HG03520 (cell line): ENCODE data around the gene ERP27.

ENCODE experiments used
- ATAC-seq: cut with Tn5 transposase; IDR thresholded peaks from one replicate; pipeline ENCODE4 v1.9.1; 2021; ENCODE audit warnings: mild to moderate bottlenecking, moderate library complexity; ENCODE audit not compliant: unreplicated experiment

ERP27 gene

DNA sequence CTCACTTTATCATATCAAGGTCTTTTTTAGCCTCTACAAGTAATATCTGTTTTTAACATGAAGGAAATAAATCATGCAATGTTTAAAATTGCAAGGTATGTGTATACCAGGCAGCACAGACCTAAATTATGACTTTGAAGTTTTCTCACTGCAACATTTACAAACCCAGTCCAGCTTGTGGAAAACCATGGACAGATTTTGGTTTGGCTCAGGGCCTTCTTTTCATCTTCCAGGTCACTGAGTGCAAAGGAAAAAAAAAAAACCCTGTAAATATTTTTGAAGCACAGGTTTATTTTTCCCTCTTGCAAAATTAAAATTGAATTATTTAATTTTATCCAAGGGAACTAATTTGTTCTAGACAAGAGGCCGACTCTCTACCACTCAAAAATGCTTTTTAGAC is 66.5 kb downstream of the ERP27 start:
- no peak for ATAC-seq

DNA sequence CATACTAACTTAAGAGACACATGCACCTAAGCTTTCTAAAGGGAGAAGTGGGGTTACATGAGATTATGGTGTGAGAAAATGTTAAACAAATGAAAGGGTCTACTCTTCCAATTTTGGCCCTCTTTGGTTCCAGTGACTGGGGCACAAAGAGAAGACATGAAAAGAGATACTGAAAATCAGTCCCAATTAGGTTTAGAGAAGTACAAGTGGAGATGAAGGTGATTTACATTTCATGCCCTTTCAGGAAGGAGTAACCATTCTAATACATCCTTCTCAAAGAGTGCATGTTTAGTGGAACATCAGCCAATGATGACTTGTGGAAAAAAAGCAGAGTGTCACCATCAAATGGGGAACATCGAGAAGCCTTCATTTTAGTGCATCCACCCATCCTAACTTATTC is 67.1 kb downstream of the ERP27 start:
- no peak for ATAC-seq

- no peak for ATAC-seq
Observed at GRCh38 chr12:14868916-14869506, 69.3 kb downstream of the ERP27 start.
